B cell (primary cell): ENCODE data around the gene TEDC2. TPM values are rescaled to one million over a fixed set of nuclear protein-coding genes. Genes with fewer than 3 reads are reported as not detected.

Experiments
- ATAC-seq: fragments of 200-7000 bp; cut with Tn5 transposase; one replicate; pipeline ENCODE4 v1.10.0; 2021; ENCODE audit warnings: low read depth, mild to moderate bottlenecking, moderate number of reproducible peaks, moderate library complexity
- CTCF ChIA-PET: fragments of 350-600 bp; sonication (Branson Sonifier 250); formaldehyde crosslinking; loops from one replicate; lab custom pipeline; 2021; ENCODE audit warnings: antibody characterized with exemption, inconsistent platforms; lab: Charles Lee
- POLR2A ChIA-PET: fragments of 350-600 bp; sonication (Branson Sonifier 250); formaldehyde crosslinking; loops from one replicate; lab custom pipeline; 2021; ENCODE audit warnings: antibody characterized with exemption; lab: Charles Lee
- DNase-seq: peaks from one replicate; pipeline ENCODE4 v3.0.0; 2013
- H2AFZ ChIP-seq: 2 replicates; pipeline ENCODE4 v1.6.1; 2012; ENCODE audit warnings: mild to moderate bottlenecking, low read depth, low read length; ENCODE audit not compliant: insufficient read depth, poor library complexity, severe bottlenecking
- H3K27ac ChIP-seq, 2 donors: 1 replicate in 1 of 2; 2 replicates in 1 of 2; pipeline ENCODE4 v1.5.1; 2012 to 2013; ENCODE audit warnings: low read length in 2 of 2, mild to moderate bottlenecking in 2 of 2, moderate library complexity in 1 of 2
- H3K27me3 ChIP-seq, 4 experiments: fragments of 200-600 bp in 1 of 4; sonication (generic) in 1 of 4; replicated peaks in 1 of 4; 1 replicate in 2 of 4; 2 replicates in 2 of 4; pipeline versions ENCODE4 v1.6.1 to v1.7.0; 2013 to 2016; ENCODE audit warnings: low read length in 3 of 4, mild to moderate bottlenecking in 2 of 4, mixed read lengths in 1 of 4, moderate library complexity in 1 of 4; ENCODE audit not compliant: insufficient read depth in 4 of 4, control insufficient read depth in 3 of 4; ENCODE audit errors: control extremely low read depth in 1 of 4
- H3K36me3 ChIP-seq, 2 experiments: replicated peaks in 1 of 2; 1 replicate in 1 of 2; 2 replicates in 1 of 2; pipeline versions ENCODE4 v1.6.1 to v1.7.1; 2013; ENCODE audit warnings: low read length in 1 of 2; ENCODE audit not compliant: insufficient read depth in 2 of 2, control insufficient read depth in 1 of 2; ENCODE audit errors: control extremely low read depth in 1 of 2, extremely low read depth in 1 of 2
- H3K4me1 ChIP-seq, 2 donors: fragments of 200-600 bp in 1 of 2; sonication (generic) in 1 of 2; 1 replicate in 1 of 2; 2 replicates in 1 of 2; pipeline versions ENCODE4 v1.5.1 to v1.6.1; 2013 to 2017; ENCODE audit warnings: low read length in 2 of 2; ENCODE audit not compliant: control insufficient read depth in 2 of 2, insufficient read depth in 2 of 2
- H3K4me2 ChIP-seq: replicated peaks from 2 replicates; pipeline ENCODE3; 2012; ENCODE audit warnings: mild to moderate bottlenecking, low read depth, low read length; ENCODE audit not compliant: poor library complexity, severe bottlenecking
- H3K4me3 ChIP-seq, 5 experiments: fragments of 200-600 bp in 1 of 5; sonication (generic) in 1 of 5; 1 replicate in 3 of 5; 2 replicates in 2 of 5; pipeline versions ENCODE4 v1.5.1 to v1.7.0; 2011 to 2016; ENCODE audit warnings: low read length in 4 of 5, mild to moderate bottlenecking in 4 of 5, low read depth in 2 of 5, control low read depth in 1 of 5, moderate library complexity in 1 of 5; ENCODE audit not compliant: insufficient read depth in 1 of 5; ENCODE audit errors: control extremely low read depth in 1 of 5, extremely low read depth in 1 of 5
- H3K79me2 ChIP-seq: fragments of 200-600 bp; sonication (generic); one replicate; pipeline ENCODE4 v1.6.0; 2016; ENCODE audit warnings: low read length; ENCODE audit not compliant: control insufficient read depth, insufficient read depth
- H3K9ac ChIP-seq: fragments of 200-600 bp; sonication (generic); 2 replicates; pipeline ENCODE4 v1.6.1; 2017; ENCODE audit warnings: mild to moderate bottlenecking, low read length, moderate library complexity
- H3K9me3 ChIP-seq, 3 donors: one replicate each; pipeline versions ENCODE4 v1.6.1 to v1.7.1; 2013; ENCODE audit warnings: low read length in 2 of 3; ENCODE audit not compliant: control insufficient read depth in 2 of 3, insufficient read depth in 1 of 3; ENCODE audit errors: control extremely low read depth in 1 of 3
- H4K20me1 ChIP-seq: 2 replicates; pipeline ENCODE4 v1.6.0; 2012; ENCODE audit warnings: mild to moderate bottlenecking, low read length; ENCODE audit not compliant: insufficient read depth, control insufficient read depth, poor library complexity, severe bottlenecking
- H3K27ac Mint-ChIP-seq: one replicate; pipeline ENCODE4 v1.8.0; 2021; ENCODE audit warnings: mixed read lengths
- H3K27me3 Mint-ChIP-seq: one replicate; pipeline ENCODE4 v1.8.0; 2021; ENCODE audit warnings: mixed read lengths
- H3K4me1 Mint-ChIP-seq: one replicate; pipeline ENCODE4 v1.8.0; 2021; ENCODE audit warnings: mixed read lengths
- H3K4me3 Mint-ChIP-seq: one replicate; pipeline ENCODE4 v1.8.0; 2021; ENCODE audit warnings: mixed read lengths
- H3K9me3 Mint-ChIP-seq: one replicate; pipeline ENCODE4 v1.8.0; 2022; ENCODE audit warnings: mixed read lengths; ENCODE audit not compliant: insufficient read depth
- EZH2 ChIP-seq: IDR thresholded peaks from 2 replicates; pipeline ENCODE4 v1.6.1; 2012; ENCODE audit warnings: borderline replicate concordance, low read depth, mild to moderate bottlenecking, moderate library complexity, low read length; ENCODE audit not compliant: insufficient read depth, poor library complexity, severe bottlenecking
- WGBS: methylation state at CpG from one replicate; pipeline ENCODE4 v1.1.5; 2013; ENCODE audit warnings: missing lambda C conversion rate; ENCODE audit not compliant: insufficient coverage; 5-methylcytosine and 5-hydroxymethylcytosine counted together
- intact Hi-C: fragments of 100-400 bp; cut with micrococcal nuclease; formaldehyde crosslinking; loops from one replicate; pipeline ENCODE4 v1.10.0; 2022
- polyA plus RNA-seq: library from polyadenylated mRNA; depleted of rRNA; stranded (reverse); fragments of >200 nt; gene quantifications from 2 replicates; pipeline ENCODE4 v1.2.3, GENCODE V29; 2012
- total RNA-seq, 2 donors: library from RNA; stranded (reverse); fragments of 120-200 nt in 1 of 2; gene quantifications; 1 replicate in 1 of 2; 2 replicates in 1 of 2; pipeline versions ENCODE4 v1.2.3 to v1.2.4, GENCODE V29; 2013 to 2022
- TF ChIP-seq, protein P1 (sequence below): fragments of 200-600 bp; IDR thresholded peaks from one replicate; pipeline ENCODE4 v1.8.0; 2022; ENCODE audit warnings: antibody characterized with exemption, mild to moderate bottlenecking

Gene TEDC2
- total and polyA plus RNA-seq, 2 donors (not counting 1 experiment from before 2014, with no cell fraction given), result 1.1 to 2.9 TPM

DNA sequence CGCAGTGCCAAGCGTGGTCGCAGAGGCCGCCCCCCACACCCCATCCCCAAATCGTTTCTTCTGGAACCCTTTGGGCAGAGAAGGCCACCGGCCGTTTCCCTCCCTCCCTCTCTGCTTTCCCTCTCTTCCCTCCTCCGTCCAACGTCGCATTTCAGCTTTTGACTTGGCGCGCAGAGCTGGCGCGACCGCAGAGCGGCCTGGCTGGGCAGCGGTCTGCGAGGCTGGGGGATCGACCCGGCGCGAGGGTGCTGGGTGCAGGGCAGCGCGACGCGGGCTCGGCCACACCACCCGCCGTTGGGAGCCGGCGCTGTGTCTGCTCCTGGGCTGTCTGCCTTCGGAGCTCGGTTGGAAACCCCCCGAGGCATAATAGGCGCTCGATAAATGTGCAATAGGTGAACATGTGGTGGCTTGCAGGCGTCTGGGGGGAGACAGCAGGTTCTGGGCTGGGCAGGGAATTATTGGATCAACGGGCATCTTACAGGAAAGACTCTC lies 8.4 kb downstream of the TEDC2 start:
- Histone ChIP-seq H3K4me1 (peaks cover 54 to 63% of the 10 kb centered on the region in 2 donors), H4K20me1 (peaks cover 36% of the 10 kb centered on the region), H2AFZ (peak overlapping the region; percentile 66), H3K27ac (no peak overlapping the region), H3K79me2 (peaks cover 3% of the 10 kb centered on the region), H3K4me3 (peak overlapping the region in 3 of 5 experiments; percentile 41 to 55 (median 43)), H3K9ac (peak overlapping the region; percentile 66), H3K4me2 (peak overlapping the region; percentile 97), H3K27me3 (peaks cover 0 to 50% (median 32%) of the 10 kb centered on the region in 4 experiments), H3K36me3 (no peaks in the 10 kb centered on the region), H3K9me3 (no peaks in the 10 kb centered on the region)
- peaks cover 20% of the 10 kb centered on the region for H3K27me3 Mint-ChIP-seq
- H3K27ac Mint-ChIP-seq, result no peak overlapping the region
- ATAC-seq (peak; percentile 6), DNase-seq (peak; percentile 61)
- under 1% methylated on average over 36 of the region's 38 CpGs for WGBS
- ChIA-PET POLR2A (interaction anchor here (1.8 kb wide), 1 partner anchor 9 kb away, joined by 11 read pairs; the partner anchor contains the start of gene TEDC2), CTCF (interaction anchor here (1.2 to 2.1 kb wide), 4 partner anchors 9 to 43 kb away, joined by 3 to 6 read pairs (median 4); partner anchors contain the start of gene TEDC2)
- peak; percentile 63 for TF ChIP-seq EZH2
- TF ChIP-seq, protein P1, sequence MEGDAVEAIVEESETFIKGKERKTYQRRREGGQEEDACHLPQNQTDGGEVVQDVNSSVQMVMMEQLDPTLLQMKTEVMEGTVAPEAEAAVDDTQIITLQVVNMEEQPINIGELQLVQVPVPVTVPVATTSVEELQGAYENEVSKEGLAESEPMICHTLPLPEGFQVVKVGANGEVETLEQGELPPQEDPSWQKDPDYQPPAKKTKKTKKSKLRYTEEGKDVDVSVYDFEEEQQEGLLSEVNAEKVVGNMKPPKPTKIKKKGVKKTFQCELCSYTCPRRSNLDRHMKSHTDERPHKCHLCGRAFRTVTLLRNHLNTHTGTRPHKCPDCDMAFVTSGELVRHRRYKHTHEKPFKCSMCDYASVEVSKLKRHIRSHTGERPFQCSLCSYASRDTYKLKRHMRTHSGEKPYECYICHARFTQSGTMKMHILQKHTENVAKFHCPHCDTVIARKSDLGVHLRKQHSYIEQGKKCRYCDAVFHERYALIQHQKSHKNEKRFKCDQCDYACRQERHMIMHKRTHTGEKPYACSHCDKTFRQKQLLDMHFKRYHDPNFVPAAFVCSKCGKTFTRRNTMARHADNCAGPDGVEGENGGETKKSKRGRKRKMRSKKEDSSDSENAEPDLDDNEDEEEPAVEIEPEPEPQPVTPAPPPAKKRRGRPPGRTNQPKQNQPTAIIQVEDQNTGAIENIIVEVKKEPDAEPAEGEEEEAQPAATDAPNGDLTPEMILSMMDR, result no peak
- H3K4me3 Mint-ChIP-seq, result peak overlapping the region; percentile 79
- intact Hi-C loops, result no loop called here
- no peaks in the 10 kb centered on the region for H3K9me3 Mint-ChIP-seq
- peaks cover 40% of the 10 kb centered on the region for H3K4me1 Mint-ChIP-seq
